Measurements from ENCODE around the gene ZGPAT. TPM values are rescaled to one million over a fixed set of nuclear protein-coding genes. Genes with fewer than 3 reads are reported as not detected.

The ZGPAT gene
- polyA plus RNA-seq, 1 donor = 20.1 TPM

DNA sequence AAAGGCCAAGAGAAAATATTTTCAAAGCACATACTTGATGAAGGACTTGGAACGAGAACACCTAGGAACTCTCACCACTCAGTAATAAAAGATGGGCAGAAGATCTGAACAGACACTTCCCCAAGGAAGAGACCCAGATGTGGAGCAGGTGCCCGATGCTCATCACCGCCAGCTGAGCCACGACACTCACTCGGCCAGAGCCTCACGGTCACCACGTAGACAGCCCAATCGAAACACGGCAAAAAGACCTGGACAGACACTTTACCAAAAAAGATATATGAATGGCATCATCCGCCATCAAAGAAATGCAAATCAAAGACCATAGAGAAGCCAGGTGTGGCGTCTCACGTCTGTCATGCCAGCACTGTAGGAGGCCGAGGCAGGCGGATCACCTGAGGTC lies 73.3 kb downstream of the ZGPAT start:
- H3K4me1 ChIP-seq (ENCODE audit: control insufficient read depth, insufficient read depth, low read length) = no peaks in the 10 kb centered on the region
- H3K4me3 ChIP-seq (ENCODE audit: low read length) = no peak overlapping the region
- no CpG with 5 or more reads among the region's 14 CpGs for WGBS (ENCODE audit: insufficient coverage, low lambda C conversion rate)
- DNase-seq = no peak
- H3K36me3 ChIP-seq (ENCODE audit: control insufficient read depth, insufficient read depth, low read length) = no peaks in the 10 kb centered on the region
- no peaks in the 10 kb centered on the region for H3K9me3 ChIP-seq (ENCODE audit: control insufficient read depth, low read depth, low read length)
- no peaks in the 10 kb centered on the region for H3K27me3 ChIP-seq (ENCODE audit: control insufficient read depth, insufficient read depth, low read length)
- H3K27ac ChIP-seq (ENCODE audit: low read length) = no peak overlapping the region

DNA sequence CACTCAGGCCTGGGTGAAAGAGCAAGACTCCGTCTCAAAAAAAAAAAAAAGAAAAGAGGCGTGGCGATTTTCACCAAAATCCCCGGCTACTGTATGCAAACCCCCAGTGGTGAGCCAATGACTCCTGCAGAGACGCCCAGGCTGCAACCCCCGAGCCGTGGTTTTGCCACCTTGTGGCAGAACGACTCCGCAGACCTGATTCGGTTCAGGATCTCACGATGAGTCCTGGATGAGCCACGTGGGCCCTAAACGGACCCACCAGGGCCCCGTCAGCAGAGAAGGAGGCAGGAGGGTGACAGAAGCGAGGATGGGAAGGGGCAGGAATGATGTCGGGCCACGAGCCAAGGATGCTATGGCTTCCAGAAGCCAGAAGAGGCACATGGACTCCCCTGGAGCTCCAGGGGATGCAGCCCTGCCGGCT lies 74.2 kb downstream of the ZGPAT start:
- DNase-seq = no peak
- Histone ChIP-seq H3K27ac (ENCODE audit: low read length) (no peak overlapping the region), H3K4me3 (ENCODE audit: low read length) (no peak overlapping the region), H3K36me3 (ENCODE audit: control insufficient read depth, insufficient read depth, low read length) (no peaks in the 10 kb centered on the region), H3K4me1 (ENCODE audit: control insufficient read depth, insufficient read depth, low read length) (no peaks in the 10 kb centered on the region), H3K9me3 (ENCODE audit: control insufficient read depth, low read depth, low read length) (no peaks in the 10 kb centered on the region), H3K27me3 (ENCODE audit: control insufficient read depth, insufficient read depth, low read length) (no peaks in the 10 kb centered on the region)
- no CpG with 5 or more reads among the region's 18 CpGs for WGBS (ENCODE audit: insufficient coverage, low lambda C conversion rate)

- no peak for DNase-seq
- H3K27me3 ChIP-seq (ENCODE audit: control insufficient read depth, insufficient read depth, low read length) = no peaks in the 10 kb centered on the region
- no peak overlapping the region for H3K27ac ChIP-seq (ENCODE audit: low read length)
- no peaks in the 10 kb centered on the region for H3K4me1 ChIP-seq (ENCODE audit: control insufficient read depth, insufficient read depth, low read length)
- H3K4me3 ChIP-seq (ENCODE audit: low read length) = no peak overlapping the region
- H3K36me3 ChIP-seq (ENCODE audit: control insufficient read depth, insufficient read depth, low read length) = no peaks in the 10 kb centered on the region
- no peaks in the 10 kb centered on the region for H3K9me3 ChIP-seq (ENCODE audit: control insufficient read depth, low read depth, low read length)
- no CpG with 5 or more reads among the region's 12 CpGs for WGBS (ENCODE audit: insufficient coverage, low lambda C conversion rate)
Observed at GRCh38 chr20:63782521-63782971, 74.7 kb downstream of the ZGPAT start.

- no peak for DNase-seq
- Histone ChIP-seq H3K4me3 (ENCODE audit: low read length) (no peak overlapping the region), H3K27ac (ENCODE audit: low read length) (no peak overlapping the region), H3K36me3 (ENCODE audit: control insufficient read depth, insufficient read depth, low read length) (no peaks in the 10 kb centered on the region), H3K9me3 (ENCODE audit: control insufficient read depth, low read depth, low read length) (no peaks in the 10 kb centered on the region), H3K4me1 (ENCODE audit: control insufficient read depth, insufficient read depth, low read length) (no peaks in the 10 kb centered on the region), H3K27me3 (ENCODE audit: control insufficient read depth, insufficient read depth, low read length) (no peaks in the 10 kb centered on the region)
- no CpG with 5 or more reads among the region's 16 CpGs for WGBS (ENCODE audit: insufficient coverage, low lambda C conversion rate)
Observed at GRCh38 chr20:63783970-63784369, 76.1 kb downstream of the ZGPAT start.

GRCh38 chr20:63785691-63786131 lies 77.9 kb downstream of the ZGPAT start:
- Histone ChIP-seq H3K4me3 (ENCODE audit: low read length) (no peak overlapping the region), H3K36me3 (ENCODE audit: control insufficient read depth, insufficient read depth, low read length) (peaks cover 3% of the 10 kb centered on the region), H3K27me3 (ENCODE audit: control insufficient read depth, insufficient read depth, low read length) (no peaks in the 10 kb centered on the region), H3K27ac (ENCODE audit: low read length) (no peak overlapping the region), H3K4me1 (ENCODE audit: control insufficient read depth, insufficient read depth, low read length) (no peaks in the 10 kb centered on the region), H3K9me3 (ENCODE audit: control insufficient read depth, low read depth, low read length) (peaks cover 4% of the 10 kb centered on the region)
- DNase-seq = no peak
- no CpG with 5 or more reads among the region's 14 CpGs for WGBS (ENCODE audit: insufficient coverage, low lambda C conversion rate)

Other genes with a start within 250 kb of the ZGPAT start
- gene KCNQ2, start 235.4 kb upstream of the ZGPAT start, polyA plus RNA-seq = 5.2 TPM
- gene EEF1A2, start 209.0 kb upstream of the ZGPAT start, polyA plus RNA-seq = 29.7 TPM
- gene PPDPF, start 187.3 kb upstream of the ZGPAT start, polyA plus RNA-seq = 234 TPM
- 0.31 TPM for gene PTK6, start 170.7 kb upstream of the ZGPAT start, polyA plus RNA-seq
- 0.16 TPM for gene SRMS, start 160.3 kb upstream of the ZGPAT start, polyA plus RNA-seq
- gene FNDC11, start 153.9 kb upstream of the ZGPAT start, polyA plus RNA-seq = 0.34 TPM
- 13.0 TPM for gene HELZ2, start 133.8 kb upstream of the ZGPAT start, polyA plus RNA-seq
- gene GMEB2, start 80.9 kb upstream of the ZGPAT start, polyA plus RNA-seq = 10.5 TPM
- 23.1 TPM for gene STMN3, start 54.6 kb upstream of the ZGPAT start, polyA plus RNA-seq
- gene RTEL1, start 49.7 kb upstream of the ZGPAT start, polyA plus RNA-seq = 12.2 TPM
- gene TNFRSF6B, start 11.4 kb upstream of the ZGPAT start, polyA plus RNA-seq = 1.9 TPM
- gene ARFRP1, start 63 bp upstream of the ZGPAT start, polyA plus RNA-seq = 22.2 TPM
- gene LIME1, start 28.6 kb downstream of the ZGPAT start, polyA plus RNA-seq = 7.5 TPM
- gene SLC2A4RG, start 31.7 kb downstream of the ZGPAT start, polyA plus RNA-seq = 61.5 TPM
- gene ZBTB46, start 123.2 kb downstream of the ZGPAT start, polyA plus RNA-seq = 4.1 TPM
- not detected for gene ABHD16B, start 153.5 kb downstream of the ZGPAT start, polyA plus RNA-seq
- 63.6 TPM for gene TPD52L2, start 157.2 kb downstream of the ZGPAT start, polyA plus RNA-seq
- 21.9 TPM for gene DNAJC5, start 187.1 kb downstream of the ZGPAT start, polyA plus RNA-seq
- gene UCKL1, start 248.4 kb downstream of the ZGPAT start, polyA plus RNA-seq = 54.2 TPM